KMS-11 (cell line): ENCODE results near the gene KRTAP5-8.

Experiments
- H2AFZ ChIP-seq: fragments of 200-600 bp; sonication (generic); 2 replicates; pipeline ENCODE4 v1.6.1; 2016; ENCODE audit warnings: antibody characterized with exemption, mixed run types, low read depth
- H3K27ac ChIP-seq: fragments of 200-600 bp; sonication (generic); 2 replicates; pipeline ENCODE4 v1.6.1; 2016; ENCODE audit warnings: mild to moderate bottlenecking, mixed run types
- H3K27me3 ChIP-seq: fragments of 200-600 bp; sonication (generic); 2 replicates; pipeline ENCODE4 v1.6.1; 2017; ENCODE audit warnings: mild to moderate bottlenecking, low read depth, mixed run types, moderate library complexity; ENCODE audit not compliant: insufficient read depth
- H3K36me3 ChIP-seq: fragments of 200-600 bp; sonication (generic); 2 replicates; pipeline ENCODE4 v1.6.1; 2017; ENCODE audit warnings: mild to moderate bottlenecking, mixed run types; ENCODE audit not compliant: insufficient read depth
- H3K4me1 ChIP-seq: fragments of 200-600 bp; sonication (generic); 2 replicates; pipeline ENCODE4 v1.6.1; 2016; ENCODE audit warnings: mild to moderate bottlenecking, low read depth, mixed run types; ENCODE audit not compliant: poor library complexity, severe bottlenecking
- H3K4me2 ChIP-seq: fragments of 200-600 bp; sonication (generic); 2 replicates; pipeline ENCODE4 v1.7.0; 2016; ENCODE audit warnings: mild to moderate bottlenecking, mixed run types
- H3K4me3 ChIP-seq: fragments of 200-600 bp; sonication (generic); IDR thresholded peaks from 2 replicates; pipeline ENCODE4 v1.6.1; 2017; ENCODE audit warnings: low read depth, low read length, mixed read lengths; ENCODE audit not compliant: insufficient read depth
- H3K79me2 ChIP-seq: fragments of 200-600 bp; sonication (generic); 2 replicates; pipeline ENCODE4 v1.6.1; 2016; ENCODE audit warnings: low read depth, mixed run types; ENCODE audit not compliant: insufficient read depth
- H3K9ac ChIP-seq: fragments of 200-600 bp; sonication (generic); 2 replicates; pipeline ENCODE4 v1.6.1; 2016; ENCODE audit warnings: mild to moderate bottlenecking, mixed run types
- H4K20me1 ChIP-seq: fragments of 200-600 bp; sonication (generic); 2 replicates; pipeline ENCODE4 v1.6.1; 2016; ENCODE audit warnings: mild to moderate bottlenecking, mixed run types; ENCODE audit not compliant: insufficient read depth
- TF ChIP-seq, protein P1 (sequence below): fragments of 200-600 bp; sonication (generic); conservative IDR thresholded peaks from 2 replicates; pipeline ENCODE4 v1.6.1; 2017; ENCODE audit warnings: low read depth, mild to moderate bottlenecking, antibody characterized with exemption, low read length, moderate library complexity, mixed read lengths

KRTAP5-8 gene

GRCh38 chr11:71562120-71562519, 24.3 kb downstream of the KRTAP5-8 start:
- Histone ChIP-seq H3K4me2 (no peak overlapping the region), H2AFZ (no peak overlapping the region), H3K79me2 (no peaks in the 10 kb centered on the region)

GRCh38 chr11:71563406-71563805, 25.6 kb downstream of the KRTAP5-8 start:
- H3K79me2 ChIP-seq = no peaks in the 10 kb centered on the region
- no peak overlapping the region for H3K9ac ChIP-seq
- no peak overlapping the region for H3K27ac ChIP-seq
- H3K4me2 ChIP-seq = no peak overlapping the region
- H3K27me3 ChIP-seq = no peaks in the 10 kb centered on the region
- H3K4me1 ChIP-seq = no peaks in the 10 kb centered on the region
- TF ChIP-seq, protein P1, sequence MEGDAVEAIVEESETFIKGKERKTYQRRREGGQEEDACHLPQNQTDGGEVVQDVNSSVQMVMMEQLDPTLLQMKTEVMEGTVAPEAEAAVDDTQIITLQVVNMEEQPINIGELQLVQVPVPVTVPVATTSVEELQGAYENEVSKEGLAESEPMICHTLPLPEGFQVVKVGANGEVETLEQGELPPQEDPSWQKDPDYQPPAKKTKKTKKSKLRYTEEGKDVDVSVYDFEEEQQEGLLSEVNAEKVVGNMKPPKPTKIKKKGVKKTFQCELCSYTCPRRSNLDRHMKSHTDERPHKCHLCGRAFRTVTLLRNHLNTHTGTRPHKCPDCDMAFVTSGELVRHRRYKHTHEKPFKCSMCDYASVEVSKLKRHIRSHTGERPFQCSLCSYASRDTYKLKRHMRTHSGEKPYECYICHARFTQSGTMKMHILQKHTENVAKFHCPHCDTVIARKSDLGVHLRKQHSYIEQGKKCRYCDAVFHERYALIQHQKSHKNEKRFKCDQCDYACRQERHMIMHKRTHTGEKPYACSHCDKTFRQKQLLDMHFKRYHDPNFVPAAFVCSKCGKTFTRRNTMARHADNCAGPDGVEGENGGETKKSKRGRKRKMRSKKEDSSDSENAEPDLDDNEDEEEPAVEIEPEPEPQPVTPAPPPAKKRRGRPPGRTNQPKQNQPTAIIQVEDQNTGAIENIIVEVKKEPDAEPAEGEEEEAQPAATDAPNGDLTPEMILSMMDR = no peak
- no peak overlapping the region for H2AFZ ChIP-seq
- H3K36me3 ChIP-seq = no peaks in the 10 kb centered on the region
- H3K4me3 ChIP-seq = no peak overlapping the region
- H4K20me1 ChIP-seq = no peaks in the 10 kb centered on the region

More at GRCh38 chr11:71562120-71562519, 24.3 kb downstream of the KRTAP5-8 start:
- no peaks in the 10 kb centered on the region for H3K27me3 ChIP-seq
- H3K36me3 ChIP-seq = no peaks in the 10 kb centered on the region
- no peak overlapping the region for H3K9ac ChIP-seq
- no peak overlapping the region for H3K27ac ChIP-seq
- no peaks in the 10 kb centered on the region for H3K4me1 ChIP-seq
- TF ChIP-seq, protein P1 = no peak
- no peaks in the 10 kb centered on the region for H4K20me1 ChIP-seq
- H3K4me3 ChIP-seq = no peak overlapping the region

DNA sequence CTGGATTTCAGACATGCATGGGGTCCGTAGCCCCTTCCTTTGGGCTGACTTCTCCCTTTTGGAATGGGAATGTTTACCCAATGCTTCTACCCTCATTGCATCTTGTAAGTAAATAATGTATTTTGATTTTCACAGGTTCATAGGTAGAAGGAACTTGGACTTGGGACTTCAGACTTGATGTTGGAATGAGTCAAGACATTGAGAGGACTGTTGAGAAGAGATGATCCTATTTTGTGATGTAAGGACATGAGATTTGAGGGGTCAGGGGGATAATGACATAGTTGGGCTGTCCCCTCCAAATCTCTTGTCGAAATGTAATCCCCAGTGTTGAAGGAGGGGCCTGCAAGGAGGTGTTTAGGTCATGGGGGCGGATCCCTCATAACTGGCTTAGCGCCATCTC, 26.6 kb downstream of the KRTAP5-8 start:
- Histone ChIP-seq H3K36me3 (no peaks in the 10 kb centered on the region), H3K4me2 (no peak overlapping the region), H3K27ac (no peak overlapping the region)

GRCh38 chr11:71565263-71565662, 27.4 kb downstream of the KRTAP5-8 start, which contains the start of gene KRTAP5-10:
KRTAP5-10 (plus strand) TSS chr11:71565563; CDS start chr11:71565588, 25 bp downstream.
- H3K4me1 ChIP-seq = no peaks in the 10 kb centered on the region
- no peaks in the 10 kb centered on the region for H3K27me3 ChIP-seq
- H3K36me3 ChIP-seq = no peaks in the 10 kb centered on the region
- H3K27ac ChIP-seq = no peak within 1 kb of the TSS
- H3K9ac ChIP-seq = no peak within 1 kb of the TSS
- no peak within 1 kb of the TSS for H3K4me3 ChIP-seq
- TF ChIP-seq, protein P1 = no peak
- H4K20me1 ChIP-seq = no peaks in the 10 kb centered on the region
- no peaks in the 10 kb centered on the region for H3K79me2 ChIP-seq
- H2AFZ ChIP-seq = no peak within 1 kb of the TSS
- no peak within 1 kb of the TSS for H3K4me2 ChIP-seq

More for the DNA sequence above, 26.6 kb downstream of the KRTAP5-8 start:
- TF ChIP-seq, protein P1 = no peak
- no peaks in the 10 kb centered on the region for H4K20me1 ChIP-seq
- no peaks in the 10 kb centered on the region for H3K79me2 ChIP-seq
- H3K4me1 ChIP-seq = no peaks in the 10 kb centered on the region
- H3K4me3 ChIP-seq = no peak overlapping the region
- no peak overlapping the region for H2AFZ ChIP-seq
- H3K27me3 ChIP-seq = no peaks in the 10 kb centered on the region
- no peak overlapping the region for H3K9ac ChIP-seq
